ENCODE measurements around the gene JAZF1.

JAZF1 gene

GRCh38 chr7:28152594-28152993, 28.0 kb downstream of the JAZF1 start:
- 0 out of 2 replicates have a peak overlapping the region, but pooled peaks have one; percentile 27 for H3K4me3 ChIP-seq (ENCODE audit: low read depth, low read length)
- peaks cover 33% of the 10 kb centered on the region for H3K79me2 ChIP-seq (ENCODE audit: control insufficient read depth, insufficient read depth, low read length, unreplicated experiment)
- peak overlapping the region; percentile 88 for H3K27ac ChIP-seq (ENCODE audit: low read depth, low read length)
- no peaks in the 10 kb centered on the region for H3K27me3 ChIP-seq (ENCODE audit: insufficient read depth, low read length)
- no peaks in the 10 kb centered on the region for H3K36me3 ChIP-seq (ENCODE audit: insufficient read depth, low read length)
- H3K4me1 ChIP-seq (ENCODE audit: control insufficient read depth, insufficient read depth, low read length, unreplicated experiment), result peaks cover 59% of the 10 kb centered on the region
- no peak overlapping the region for H2AFZ ChIP-seq (ENCODE audit: low read length, unreplicated experiment)

- Histone ChIP-seq H2AFZ (ENCODE audit: low read length, unreplicated experiment) (peak overlapping the region; percentile 48), H3K27ac (ENCODE audit: low read depth, low read length) (peak overlapping the region; percentile 88), H3K4me1 (ENCODE audit: control insufficient read depth, insufficient read depth, low read length, unreplicated experiment) (peaks cover 53% of the 10 kb centered on the region), H3K27me3 (ENCODE audit: insufficient read depth, low read length) (no peaks in the 10 kb centered on the region), H3K36me3 (ENCODE audit: insufficient read depth, low read length) (no peaks in the 10 kb centered on the region), H3K4me3 (ENCODE audit: low read depth, low read length) (peak overlapping the region; percentile 27; the same call in 1 of the 2 replicates), H3K79me2 (ENCODE audit: control insufficient read depth, insufficient read depth, low read length, unreplicated experiment) (peaks cover 28% of the 10 kb centered on the region)
These were observed 28.6 kb downstream of the JAZF1 start for GRCh38 chr7:28151965-28152364.

- H3K27ac ChIP-seq (ENCODE audit: low read depth, low read length), result no peak overlapping the region
- no peaks in the 10 kb centered on the region for H3K36me3 ChIP-seq (ENCODE audit: insufficient read depth, low read length)
- H3K4me3 ChIP-seq (ENCODE audit: low read depth, low read length), result no peak overlapping the region
- no peak overlapping the region for H2AFZ ChIP-seq (ENCODE audit: low read length, unreplicated experiment)
- H3K4me1 ChIP-seq (ENCODE audit: control insufficient read depth, insufficient read depth, low read length, unreplicated experiment), result peaks cover 29% of the 10 kb centered on the region
- H3K79me2 ChIP-seq (ENCODE audit: control insufficient read depth, insufficient read depth, low read length, unreplicated experiment), result peaks cover 26% of the 10 kb centered on the region
- no peaks in the 10 kb centered on the region for H3K27me3 ChIP-seq (ENCODE audit: insufficient read depth, low read length)
These were observed 31.1 kb downstream of the JAZF1 start for GRCh38 chr7:28149291-28150101.

- Histone ChIP-seq H3K27me3 (ENCODE audit: insufficient read depth, low read length) (no peaks in the 10 kb centered on the region), H3K27ac (ENCODE audit: low read depth, low read length) (no peak overlapping the region), H3K79me2 (ENCODE audit: control insufficient read depth, insufficient read depth, low read length, unreplicated experiment) (peaks cover 14% of the 10 kb centered on the region), H2AFZ (ENCODE audit: low read length, unreplicated experiment) (no peak overlapping the region), H3K36me3 (ENCODE audit: insufficient read depth, low read length) (no peaks in the 10 kb centered on the region), H3K4me3 (ENCODE audit: low read depth, low read length) (no peak overlapping the region), H3K4me1 (ENCODE audit: control insufficient read depth, insufficient read depth, low read length, unreplicated experiment) (peaks cover 3% of the 10 kb centered on the region)
These were observed 34.7 kb downstream of the JAZF1 start for GRCh38 chr7:28145931-28146330.

GRCh38 chr7:28145090-28145626, 35.4 kb downstream of the JAZF1 start:
- Histone ChIP-seq H2AFZ (ENCODE audit: low read length, unreplicated experiment) (no peak overlapping the region), H3K36me3 (ENCODE audit: insufficient read depth, low read length) (no peaks in the 10 kb centered on the region), H3K4me3 (ENCODE audit: low read depth, low read length) (no peak overlapping the region), H3K27me3 (ENCODE audit: insufficient read depth, low read length) (no peaks in the 10 kb centered on the region), H3K4me1 (ENCODE audit: control insufficient read depth, insufficient read depth, low read length, unreplicated experiment) (peaks cover 3% of the 10 kb centered on the region), H3K79me2 (ENCODE audit: control insufficient read depth, insufficient read depth, low read length, unreplicated experiment) (peaks cover 10% of the 10 kb centered on the region), H3K27ac (ENCODE audit: low read depth, low read length) (no peak overlapping the region)

- Histone ChIP-seq H2AFZ (ENCODE audit: low read length, unreplicated experiment) (no peak overlapping the region), H3K79me2 (ENCODE audit: control insufficient read depth, insufficient read depth, low read length, unreplicated experiment) (peaks cover 7% of the 10 kb centered on the region), H3K27me3 (ENCODE audit: insufficient read depth, low read length) (no peaks in the 10 kb centered on the region), H3K4me3 (ENCODE audit: low read depth, low read length) (no peak overlapping the region), H3K4me1 (ENCODE audit: control insufficient read depth, insufficient read depth, low read length, unreplicated experiment) (no peaks in the 10 kb centered on the region), H3K27ac (ENCODE audit: low read depth, low read length) (no peak overlapping the region), H3K36me3 (ENCODE audit: insufficient read depth, low read length) (no peaks in the 10 kb centered on the region)
These were observed 36.3 kb downstream of the JAZF1 start for GRCh38 chr7:28144266-28144665.

DNA sequence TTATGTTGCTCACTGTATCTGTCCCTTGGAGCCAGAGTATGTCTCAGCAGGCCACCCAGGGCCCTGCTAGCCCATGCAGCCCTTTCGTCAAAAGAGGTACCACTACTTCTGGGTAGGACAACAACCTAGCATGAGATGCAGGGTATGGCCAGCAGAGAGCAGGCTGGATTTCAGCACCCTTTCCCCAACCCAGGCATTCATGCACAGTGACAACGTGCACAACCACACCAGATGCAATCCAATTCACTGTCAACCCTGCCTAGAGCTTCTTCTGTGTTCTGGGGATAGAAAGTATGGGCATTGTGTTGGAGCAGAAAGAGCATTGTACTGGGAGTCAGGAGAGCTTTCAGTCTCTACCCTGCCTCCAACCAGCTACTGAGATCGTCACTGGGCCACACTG, 37.9 kb downstream of the JAZF1 start:
- H3K27ac ChIP-seq (ENCODE audit: low read depth, low read length), result no peak overlapping the region
- no peaks in the 10 kb centered on the region for H3K36me3 ChIP-seq (ENCODE audit: insufficient read depth, low read length)
- H3K79me2 ChIP-seq (ENCODE audit: control insufficient read depth, insufficient read depth, low read length, unreplicated experiment), result no peaks in the 10 kb centered on the region
- no peaks in the 10 kb centered on the region for H3K27me3 ChIP-seq (ENCODE audit: insufficient read depth, low read length)
- no peaks in the 10 kb centered on the region for H3K4me1 ChIP-seq (ENCODE audit: control insufficient read depth, insufficient read depth, low read length, unreplicated experiment)
- no peak overlapping the region for H2AFZ ChIP-seq (ENCODE audit: low read length, unreplicated experiment)
- no peak overlapping the region for H3K4me3 ChIP-seq (ENCODE audit: low read depth, low read length)

DNA sequence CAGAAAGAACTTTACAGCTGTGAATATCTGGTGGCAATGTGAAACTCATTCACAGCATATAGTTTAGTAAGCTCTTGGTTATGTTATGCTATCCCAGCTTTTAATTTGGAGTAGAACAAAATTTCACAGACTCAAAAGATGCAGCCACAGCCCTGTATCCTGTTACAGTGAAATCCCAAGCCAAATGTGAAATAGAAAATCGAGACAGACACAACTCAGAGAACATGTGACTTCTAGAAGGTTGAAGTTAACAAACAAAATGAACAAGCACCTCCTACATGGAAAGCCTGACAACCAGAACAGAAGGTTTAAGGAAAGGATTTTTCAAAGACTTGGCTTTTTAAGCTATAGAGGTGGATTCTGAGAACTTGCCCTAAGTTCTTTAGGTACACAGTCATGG, 39.6 kb downstream of the JAZF1 start:
- Histone ChIP-seq H3K27ac (ENCODE audit: low read depth, low read length) (no peak overlapping the region), H3K27me3 (ENCODE audit: insufficient read depth, low read length) (no peaks in the 10 kb centered on the region), H2AFZ (ENCODE audit: low read length, unreplicated experiment) (no peak overlapping the region), H3K4me1 (ENCODE audit: control insufficient read depth, insufficient read depth, low read length, unreplicated experiment) (no peaks in the 10 kb centered on the region), H3K36me3 (ENCODE audit: insufficient read depth, low read length) (no peaks in the 10 kb centered on the region), H3K79me2 (ENCODE audit: control insufficient read depth, insufficient read depth, low read length, unreplicated experiment) (no peaks in the 10 kb centered on the region), H3K4me3 (ENCODE audit: low read depth, low read length) (no peak overlapping the region)

DNA sequence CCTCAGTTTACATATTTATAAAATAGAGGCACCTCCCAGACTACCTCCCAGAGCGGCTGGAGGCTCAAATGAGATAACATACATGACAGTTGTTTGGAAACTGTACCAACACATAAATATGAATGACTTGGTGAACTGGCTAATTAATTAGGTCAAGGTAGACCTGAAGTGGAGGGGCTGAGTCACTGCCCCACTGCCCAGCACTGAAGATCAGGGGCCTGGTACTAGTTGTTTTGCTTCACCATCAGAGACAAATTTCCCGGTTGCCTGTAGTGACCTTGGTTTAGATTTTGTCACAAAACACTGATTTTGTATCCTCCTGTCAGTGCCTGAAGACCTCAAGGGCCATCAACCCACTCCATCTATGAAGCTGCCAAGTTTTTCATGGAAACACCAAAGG, 41.8 kb downstream of the JAZF1 start:
- Histone ChIP-seq H3K4me3 (ENCODE audit: low read depth, low read length) (no peak overlapping the region), H3K79me2 (ENCODE audit: control insufficient read depth, insufficient read depth, low read length, unreplicated experiment) (no peaks in the 10 kb centered on the region), H3K36me3 (ENCODE audit: insufficient read depth, low read length) (no peaks in the 10 kb centered on the region), H2AFZ (ENCODE audit: low read length, unreplicated experiment) (no peak overlapping the region), H3K4me1 (ENCODE audit: control insufficient read depth, insufficient read depth, low read length, unreplicated experiment) (no peaks in the 10 kb centered on the region), H3K27ac (ENCODE audit: low read depth, low read length) (no peak overlapping the region), H3K27me3 (ENCODE audit: insufficient read depth, low read length) (no peaks in the 10 kb centered on the region)

DNA sequence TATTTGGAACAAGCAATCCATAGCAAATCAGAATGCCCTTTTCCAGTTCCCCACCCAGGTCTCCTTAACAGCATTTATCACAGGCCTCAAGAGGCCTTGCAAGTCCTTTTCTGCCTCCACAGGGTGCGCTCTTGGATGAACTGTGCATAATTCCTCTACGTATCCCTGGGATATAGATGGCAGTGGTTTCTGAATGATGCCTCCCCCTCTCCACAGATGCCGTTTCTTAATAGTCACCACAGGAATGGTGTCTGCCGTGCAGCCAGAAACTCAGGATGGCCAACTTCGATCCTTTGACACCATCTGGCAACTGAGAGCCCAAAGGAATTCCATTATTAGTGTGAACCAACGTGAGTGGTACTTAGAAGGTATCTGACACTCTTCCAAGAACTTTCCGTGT, 43.1 kb downstream of the JAZF1 start:
- Histone ChIP-seq H3K27ac (ENCODE audit: low read depth, low read length) (no peak overlapping the region), H3K4me1 (ENCODE audit: control insufficient read depth, insufficient read depth, low read length, unreplicated experiment) (peaks cover 4% of the 10 kb centered on the region), H3K27me3 (ENCODE audit: insufficient read depth, low read length) (no peaks in the 10 kb centered on the region), H2AFZ (ENCODE audit: low read length, unreplicated experiment) (no peak overlapping the region), H3K4me3 (ENCODE audit: low read depth, low read length) (no peak overlapping the region), H3K79me2 (ENCODE audit: control insufficient read depth, insufficient read depth, low read length, unreplicated experiment) (no peaks in the 10 kb centered on the region), H3K36me3 (ENCODE audit: insufficient read depth, low read length) (no peaks in the 10 kb centered on the region)

DNA sequence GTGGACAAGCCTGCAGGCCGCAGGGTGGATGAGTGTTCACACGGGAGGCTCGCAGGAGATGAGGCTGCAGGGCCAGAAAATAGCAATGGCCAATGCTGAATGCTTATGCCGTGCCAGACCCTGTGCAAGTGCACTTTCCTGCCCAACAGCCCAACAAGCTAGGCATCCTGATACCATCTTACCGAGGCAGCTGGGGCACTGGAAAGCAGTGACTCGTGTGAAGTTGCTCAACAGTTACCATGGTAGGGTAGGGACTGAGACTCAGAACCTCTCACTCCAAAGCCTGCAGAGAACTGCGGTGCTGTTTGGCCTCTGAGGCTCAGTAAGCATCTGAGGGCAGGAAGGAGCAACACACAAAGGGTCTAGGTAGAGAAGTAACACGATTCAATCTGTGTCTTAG, 43.7 kb downstream of the JAZF1 start:
- H3K4me3 ChIP-seq (ENCODE audit: low read depth, low read length), result no peak overlapping the region
- H3K27ac ChIP-seq (ENCODE audit: low read depth, low read length), result no peak overlapping the region
- H3K27me3 ChIP-seq (ENCODE audit: insufficient read depth, low read length), result no peaks in the 10 kb centered on the region
- H3K4me1 ChIP-seq (ENCODE audit: control insufficient read depth, insufficient read depth, low read length, unreplicated experiment), result peaks cover 4% of the 10 kb centered on the region
- H3K36me3 ChIP-seq (ENCODE audit: insufficient read depth, low read length), result no peaks in the 10 kb centered on the region
- H2AFZ ChIP-seq (ENCODE audit: low read length, unreplicated experiment), result no peak overlapping the region
- H3K79me2 ChIP-seq (ENCODE audit: control insufficient read depth, insufficient read depth, low read length, unreplicated experiment), result no peaks in the 10 kb centered on the region
